ENCODE data around the gene BPTF. TPM values are rescaled to one million over a fixed set of nuclear protein-coding genes. Genes with fewer than 3 reads are reported as not detected.

The BPTF gene
- total and polyA plus RNA-seq, 2 of the 13 experiments (the other 11 are each of a cell fraction or from before 2014, with no cell fraction given), result 43.5 to 66.1 TPM

DNA sequence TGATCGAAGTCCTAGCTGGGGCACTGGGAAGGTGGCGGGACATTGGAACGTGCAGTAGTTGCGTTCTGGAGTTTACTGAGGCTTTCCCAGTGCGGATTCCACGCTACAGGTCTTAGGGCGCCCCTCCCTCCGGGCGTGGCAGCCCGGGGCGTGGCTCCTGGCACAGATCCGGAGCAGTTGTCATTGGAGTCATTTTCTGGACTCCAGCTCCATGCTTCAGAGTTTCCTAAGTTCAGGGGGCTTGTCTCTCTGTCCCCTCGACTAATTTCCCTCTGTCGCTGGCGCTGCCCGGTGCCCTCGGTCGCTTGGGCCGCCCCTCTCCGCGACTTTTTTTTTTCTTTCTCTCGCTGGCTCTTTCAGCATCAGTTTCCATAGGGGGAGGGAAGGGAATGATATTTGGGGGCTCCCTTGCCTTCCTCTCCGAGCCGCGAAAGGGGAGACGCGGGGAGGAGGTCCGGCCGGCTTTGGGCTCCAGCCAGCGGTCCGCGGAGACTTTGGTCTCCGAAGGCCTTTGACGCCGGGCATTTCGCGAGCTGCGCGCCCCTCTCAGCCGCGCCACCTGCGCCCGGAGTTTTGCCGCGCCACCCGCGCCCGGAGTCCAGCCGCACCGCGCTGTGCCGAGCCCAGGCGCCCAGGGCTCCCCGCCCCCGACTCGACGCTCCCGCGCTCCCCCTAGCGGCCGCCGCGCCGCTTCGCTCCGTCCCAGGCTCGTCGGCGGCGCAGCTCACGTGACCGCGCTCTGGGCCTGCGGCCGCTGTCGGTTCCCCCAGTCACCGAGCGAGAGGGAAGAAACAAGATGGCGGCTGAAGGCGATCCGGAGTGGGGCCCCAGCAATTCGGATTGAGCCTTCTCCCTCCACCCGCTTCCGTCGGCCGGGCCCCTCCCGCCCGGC lies at the start of gene BPTF (continued):
- TF ChIP-seq TCF7L2 (IDR thresholded peaks at IDR 0.05; ENCODE audit: low read depth, low read length), result no peak
- peak; percentile 26 for TF ChIP-seq IKZF4 (CRISPR knock-in tag; IDR thresholded peaks at IDR 0.05; ENCODE audit: borderline replicate concordance, low read depth, not compliant biosample characterization)
- peak; percentile 83 for TF ChIP-seq ZNF574 (CRISPR knock-in tag; IDR thresholded peaks at IDR 0.05)
- TF ChIP-seq TAF1 (CRISPR knock-in tag; IDR thresholded peaks at IDR 0.05), result peak; percentile 89
- peak; percentile 71 for TF ChIP-seq ZBTB33 (CRISPR knock-in tag; IDR thresholded peaks at IDR 0.05)
- TF ChIP-seq ASH2L (IDR thresholded peaks at IDR 0.05; ENCODE audit: insufficient read length, low read depth, low read length), result peak; percentile 72
- 0 out of 2 replicates have a peak, but pooled peaks have one; percentile 20 for TF ChIP-seq ZBTB26 (CRISPR knock-in tag; IDR thresholded peaks at IDR 0.05; ENCODE audit: borderline replicate concordance)
- peak; percentile 60 for TF ChIP-seq STAG1 (CRISPR knock-in tag; IDR thresholded peaks at IDR 0.05)
- TF ChIP-seq KDM4B (CRISPR knock-in tag; IDR thresholded peaks at IDR 0.05), result 0 out of 2 replicates have a peak, but pooled peaks have one; percentile 18
- TF ChIP-seq CREB1 (IDR thresholded peaks at IDR 0.05), result peak; percentile 74; the same call in 1 of the 2 replicates
- no peak for TF ChIP-seq CREB1 (CRISPR knock-in tag; IDR thresholded peaks at IDR 0.05)
- TF ChIP-seq SMAD9 (CRISPR knock-in tag; IDR thresholded peaks at IDR 0.05), result no peak
- 0 out of 2 replicates have a peak, but pooled peaks have one; percentile 58 for TF ChIP-seq HOXA9 (CRISPR knock-in tag; IDR thresholded peaks at IDR 0.05; ENCODE audit: borderline replicate concordance)
- TF ChIP-seq HDAC1 (CRISPR knock-in tag; IDR thresholded peaks at IDR 0.05), result peak; percentile 64
- TF ChIP-seq SMAD1 (CRISPR knock-in tag; IDR thresholded peaks at IDR 0.05; ENCODE audit: borderline replicate concordance, low read depth), result peak; percentile 80; the same call in 1 of the 2 replicates
- TF ChIP-seq ZNF800 (CRISPR knock-in tag; IDR thresholded peaks at IDR 0.05), result 0 out of 2 replicates have a peak, but pooled peaks have one; percentile 78

Data from HepG2 (cell line).